ENCODE results near the gene ZDHHC18. TPM values are rescaled to one million over a fixed set of nuclear protein-coding genes. Genes with fewer than 3 reads are reported as not detected.
"Not testable (repeated sequence)": the region's sequence is repeated elsewhere in the genome, so short reads cannot be mapped to it uniquely, and the experiment has no call there.

The ZDHHC18 gene
- total RNA-seq, 2 experiments from 2014 or later = 52.9 TPM

DNA sequence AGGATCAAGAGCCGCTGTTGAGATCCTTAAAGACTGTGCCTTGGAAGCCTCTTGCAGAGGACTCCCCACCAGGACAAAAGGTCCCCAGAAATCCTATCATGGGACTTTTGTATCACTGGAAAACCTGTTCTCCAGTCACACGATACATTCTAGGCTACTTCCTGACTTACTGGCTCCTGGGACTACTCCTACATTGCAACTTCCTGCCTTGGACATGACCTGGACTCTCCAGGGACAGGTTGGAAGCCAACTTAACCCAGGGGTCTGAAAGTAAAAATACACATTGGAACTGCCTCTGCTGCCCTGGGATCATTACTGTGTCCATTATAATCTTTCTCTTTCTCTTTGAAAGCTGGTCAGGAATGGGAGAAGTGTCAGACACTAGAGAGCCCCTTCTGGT, 28.9 kb upstream of the ZDHHC18 start:
- ATAC-seq (ENCODE audit: low read depth) = no peak
- Mint-ChIP-seq H3K9me3 (peaks cover 2% of the 10 kb centered on the region), H3K36me3 (peaks cover 42% of the 10 kb centered on the region), H3K4me3 (no peak overlapping the region), H3K27ac (peak overlapping the region; percentile 81), H3K27me3 (no peaks in the 10 kb centered on the region), H3K4me1 (peaks cover 47% of the 10 kb centered on the region)
- DNase-seq = no peak
- POLR2A ChIA-PET = interaction anchor here (2.2 kb wide), 1 partner anchor 9 kb away, joined by 10 read pairs; the partner anchor contains the start of gene PIGV

DNA sequence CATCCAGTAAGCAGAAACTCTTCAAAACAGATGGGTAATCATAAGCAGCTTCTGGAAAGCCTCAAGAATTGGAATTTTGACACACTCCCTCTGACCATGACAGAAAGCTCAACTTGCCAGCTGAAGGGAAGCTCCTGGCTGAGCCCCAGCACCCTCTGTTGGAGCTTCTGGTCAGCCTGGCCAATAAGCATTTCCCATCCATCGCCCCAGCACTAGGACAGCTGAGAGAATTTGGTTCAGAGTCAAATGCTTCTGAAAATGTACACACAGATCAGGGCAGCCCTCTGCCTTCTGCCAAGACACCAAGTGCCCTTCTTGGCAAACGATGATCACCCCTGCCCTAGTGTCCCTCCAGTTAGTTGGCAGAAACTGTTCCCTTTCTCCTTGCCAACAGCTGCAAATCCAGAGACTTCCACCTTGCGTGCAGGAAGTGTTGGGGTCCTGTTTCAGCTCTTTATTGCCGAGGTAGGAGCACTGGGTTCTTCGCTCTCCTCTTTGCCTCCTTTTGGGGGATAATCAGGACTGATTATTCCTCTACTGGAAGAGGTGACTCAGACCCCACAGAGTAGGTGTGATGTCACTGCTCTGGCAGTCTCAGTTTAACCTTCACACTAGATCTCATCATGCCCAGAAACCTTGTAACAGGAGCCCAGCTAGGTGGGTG, 26.9 kb upstream of the ZDHHC18 start:
- Mint-ChIP-seq H3K27me3 (no peaks in the 10 kb centered on the region), H3K9me3 (peaks cover 2% of the 10 kb centered on the region), H3K27ac (peak overlapping the region; percentile 93), H3K36me3 (peaks cover 25% of the 10 kb centered on the region), H3K4me1 (peaks cover 41% of the 10 kb centered on the region), H3K4me3 (peak overlapping the region; percentile 67)
- no peak for DNase-seq
- POLR2A ChIA-PET = interaction anchor here (1.0 to 3.8 kb wide), 12 partner anchors 10 to 122 kb away, joined by 3 to 75 read pairs (median 8); partner anchors contain the start of genes NUDC and PIGV
- ATAC-seq (ENCODE audit: low read depth) = peak; percentile 70

DNA sequence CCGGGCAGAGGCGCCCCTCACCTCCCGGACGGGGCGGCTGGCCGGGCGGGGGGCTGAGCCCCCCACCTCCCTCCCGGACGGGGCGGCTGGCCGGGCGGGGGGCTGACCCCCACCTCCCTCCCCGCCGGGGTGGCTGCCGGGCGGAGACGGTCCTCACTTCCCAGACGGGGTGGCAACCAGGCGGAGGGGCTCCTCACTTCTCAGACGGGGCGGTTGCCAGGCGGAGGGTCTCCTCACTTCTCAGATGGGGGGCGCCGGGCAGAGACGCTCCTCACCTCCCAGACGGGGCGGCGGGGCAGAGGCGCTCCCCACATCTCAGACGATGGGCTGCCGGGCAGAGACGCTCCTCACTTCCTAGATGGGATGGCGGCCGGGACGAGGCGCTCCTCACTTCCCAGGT, 22.6 kb upstream of the ZDHHC18 start:
- H3K4me3 Mint-ChIP-seq; POLR2A ChIA-PET; H3K36me3 Mint-ChIP-seq; H3K27ac Mint-ChIP-seq; ATAC-seq (ENCODE audit: low read depth); H3K9me3 Mint-ChIP-seq; H3K27me3 Mint-ChIP-seq; DNase-seq: not testable (repeated sequence)
- H3K4me1 Mint-ChIP-seq = peaks cover 39% of the 10 kb centered on the region

- DNase-seq = peak; percentile 51
- H3K27ac Mint-ChIP-seq = peak overlapping the region; percentile 64
- not testable (repeated sequence) for H3K36me3 Mint-ChIP-seq, H3K9me3 Mint-ChIP-seq, H3K27me3 Mint-ChIP-seq
- ATAC-seq (ENCODE audit: low read depth) = peak; percentile 81
- H3K4me1 Mint-ChIP-seq = peaks cover 22% of the 10 kb centered on the region
- POLR2A ChIA-PET = interaction anchor here (0.6 to 1.7 kb wide), 7 partner anchors 9 to 234 kb away, joined by 3 to 11 read pairs (median 4); no protein-coding TSS in a partner anchor
- H3K4me3 Mint-ChIP-seq = peak overlapping the region; percentile 59
These were observed 16.4 kb upstream of the ZDHHC18 start for GRCh38 chr1:26810105-26810504.

DNA sequence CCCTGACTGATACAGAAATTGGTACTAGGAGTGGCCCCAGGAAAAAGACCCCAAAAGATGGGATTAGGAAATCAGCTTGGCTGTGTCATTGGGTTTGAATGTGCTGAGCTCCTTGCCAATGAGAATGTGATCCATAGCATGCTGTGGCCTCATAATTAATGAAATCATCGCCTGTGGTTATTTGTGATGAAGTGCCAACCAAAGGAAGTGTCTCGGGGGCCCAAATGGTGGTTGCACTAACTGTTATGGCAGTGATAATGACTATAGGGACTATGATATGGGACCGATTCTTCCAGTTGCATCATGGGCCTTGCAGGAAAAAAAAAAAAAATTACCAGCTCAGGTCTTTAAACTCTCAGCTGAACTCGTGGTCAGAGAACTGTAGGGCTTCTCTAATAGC, 15.4 kb upstream of the ZDHHC18 start:
- Mint-ChIP-seq H3K4me1 (peaks cover 19% of the 10 kb centered on the region), H3K36me3 (no peaks in the 10 kb centered on the region), H3K27ac (no peak overlapping the region), H3K4me3 (no peak overlapping the region), H3K9me3 (no peaks in the 10 kb centered on the region), H3K27me3 (no peaks in the 10 kb centered on the region)
- DNase-seq (no peak), ATAC-seq (ENCODE audit: low read depth) (no peak)
- POLR2A ChIA-PET = interaction anchor here (0.8 to 1.7 kb wide), 7 partner anchors 9 to 23 kb away, joined by 3 to 11 read pairs (median 6); partner anchors contain the start of gene PIGV

GRCh38 chr1:26811708-26812107, 14.8 kb upstream of the ZDHHC18 start:
- no peak for ATAC-seq (ENCODE audit: low read depth)
- no peaks in the 10 kb centered on the region for H3K9me3 Mint-ChIP-seq
- DNase-seq = no peak
- no peaks in the 10 kb centered on the region for H3K27me3 Mint-ChIP-seq
- no peak overlapping the region for H3K27ac Mint-ChIP-seq
- H3K4me1 Mint-ChIP-seq = peaks cover 18% of the 10 kb centered on the region
- POLR2A ChIA-PET = interaction anchor here (1.3 kb wide), 1 partner anchor 9 kb away, joined by 3 read pairs; no protein-coding TSS in a partner anchor
- H3K4me3 Mint-ChIP-seq = no peak overlapping the region
- no peaks in the 10 kb centered on the region for H3K36me3 Mint-ChIP-seq

DNA sequence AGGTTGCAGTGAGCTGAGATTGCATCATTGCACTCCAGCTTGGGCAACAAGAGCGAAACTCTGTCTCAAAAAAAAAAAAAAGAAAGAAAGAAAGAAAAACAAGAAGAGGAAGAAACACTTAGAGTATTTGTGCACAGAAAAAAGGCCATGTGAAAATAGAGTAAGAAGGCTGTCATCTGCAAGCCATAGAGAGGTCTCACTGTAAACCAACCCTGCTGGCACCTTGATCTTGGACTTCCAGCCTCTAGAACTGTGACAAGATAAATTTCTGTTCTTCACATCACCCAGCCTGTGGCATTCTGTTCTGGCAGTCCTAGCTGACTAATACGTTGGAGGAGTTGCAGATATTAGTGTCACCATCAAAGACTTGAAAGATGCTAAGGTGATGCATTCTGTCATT, 12.1 kb upstream of the ZDHHC18 start:
- Mint-ChIP-seq H3K27ac (no peak overlapping the region), H3K36me3 (no peaks in the 10 kb centered on the region), H3K4me1 (peaks cover 15% of the 10 kb centered on the region), H3K9me3 (no peaks in the 10 kb centered on the region), H3K27me3 (no peaks in the 10 kb centered on the region), H3K4me3 (no peak overlapping the region)
- no peak for DNase-seq
- no peak for ATAC-seq (ENCODE audit: low read depth)
- POLR2A ChIA-PET = interaction anchor here (0.6 to 1.3 kb wide), 2 partner anchors 14 kb away, joined by 3 to 4 read pairs; no protein-coding TSS in a partner anchor

DNA sequence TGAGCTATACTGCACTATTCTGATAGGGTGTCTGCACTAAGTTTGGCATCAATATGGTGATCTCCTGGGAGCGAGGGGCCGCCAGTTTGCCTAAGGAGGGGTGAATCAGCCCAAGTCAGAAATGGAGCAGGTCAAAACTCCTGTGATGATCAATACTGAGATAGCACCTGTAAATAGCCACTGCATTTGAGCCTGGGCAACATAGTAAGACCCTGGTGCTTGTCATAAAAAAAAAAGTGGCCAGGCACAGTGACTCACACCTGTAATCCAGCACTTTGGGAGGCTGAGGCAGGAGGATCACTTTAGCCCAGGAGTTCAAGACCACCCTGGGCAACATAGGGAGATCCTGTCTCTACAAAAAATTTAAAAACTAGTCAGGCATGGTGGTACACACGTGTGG, 11.6 kb upstream of the ZDHHC18 start:
- no peaks in the 10 kb centered on the region for H3K36me3 Mint-ChIP-seq
- ATAC-seq (ENCODE audit: low read depth) = no peak
- peaks cover 15% of the 10 kb centered on the region for H3K4me1 Mint-ChIP-seq
- no peaks in the 10 kb centered on the region for H3K27me3 Mint-ChIP-seq
- DNase-seq = no peak
- POLR2A ChIA-PET = interaction anchor here (0.7 to 1.3 kb wide), 2 partner anchors 14 kb away, joined by 4 read pairs; no protein-coding TSS in a partner anchor
- no peak overlapping the region for H3K4me3 Mint-ChIP-seq
- no peaks in the 10 kb centered on the region for H3K9me3 Mint-ChIP-seq
- no peak overlapping the region for H3K27ac Mint-ChIP-seq

DNA sequence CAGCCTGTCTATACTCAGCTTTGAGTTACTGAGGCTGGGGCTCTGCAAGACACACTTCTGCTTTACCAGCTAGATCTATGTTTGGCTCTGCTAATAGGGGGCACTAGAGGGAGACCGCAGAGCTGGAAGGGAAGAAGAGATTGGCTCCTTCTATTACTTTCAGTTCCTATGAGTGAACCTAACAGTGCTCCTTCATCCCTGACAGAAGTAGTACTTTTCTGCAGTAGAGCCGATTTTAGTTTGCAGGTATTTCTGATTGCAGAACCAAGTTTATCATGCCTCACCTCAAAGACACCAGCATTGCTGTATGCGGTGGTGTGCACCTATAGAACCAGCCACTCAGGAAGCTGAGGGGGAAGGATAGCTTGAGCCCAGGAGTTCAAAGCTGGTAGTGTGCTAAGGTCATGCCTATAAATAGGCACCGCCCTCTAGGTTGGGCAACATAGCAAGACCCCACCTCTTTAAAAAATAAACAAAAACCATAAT, 5.7 kb upstream of the ZDHHC18 start:
- DNase-seq = no peak
- Mint-ChIP-seq H3K27me3 (no peaks in the 10 kb centered on the region), H3K9me3 (no peaks in the 10 kb centered on the region), H3K36me3 (no peaks in the 10 kb centered on the region), H3K4me3 (peak overlapping the region; percentile 79), H3K4me1 (peaks cover 19% of the 10 kb centered on the region), H3K27ac (peak overlapping the region; percentile 72)
- POLR2A ChIA-PET = interaction anchor here (0.7 to 3.8 kb wide), 9 partner anchors 9 to 129 kb away, joined by 3 to 28 read pairs (median 5); partner anchors contain the start of genes GPN2 and PIGV
- peak; percentile 97 for ATAC-seq (ENCODE audit: low read depth)

- no peak for ATAC-seq (ENCODE audit: low read depth)
- POLR2A ChIA-PET = interaction anchor here (0.7 to 3.8 kb wide), 2 partner anchors 10 to 22 kb away, joined by 4 to 28 read pairs; no protein-coding TSS in a partner anchor
- Mint-ChIP-seq H3K36me3 (peaks cover 6% of the 10 kb centered on the region), H3K27me3 (no peaks in the 10 kb centered on the region), H3K4me3 (no peak overlapping the region), H3K4me1 (peaks cover 30% of the 10 kb centered on the region), H3K27ac (no peak overlapping the region), H3K9me3 (no peaks in the 10 kb centered on the region)
- DNase-seq = no peak
These were observed 3.6 kb upstream of the ZDHHC18 start for GRCh38 chr1:26822737-26823395.

GRCh38 chr1:26824731-26825130, 1.8 kb upstream of the ZDHHC18 start:
- ATAC-seq (ENCODE audit: low read depth) (no peak), DNase-seq (no peak)
- Mint-ChIP-seq H3K27ac (peak overlapping the region; percentile 4), H3K4me1 (peaks cover 47% of the 10 kb centered on the region), H3K36me3 (peaks cover 12% of the 10 kb centered on the region), H3K9me3 (no peaks in the 10 kb centered on the region), H3K4me3 (no peak overlapping the region), H3K27me3 (no peaks in the 10 kb centered on the region)
- POLR2A ChIA-PET = no interaction called here

DNA sequence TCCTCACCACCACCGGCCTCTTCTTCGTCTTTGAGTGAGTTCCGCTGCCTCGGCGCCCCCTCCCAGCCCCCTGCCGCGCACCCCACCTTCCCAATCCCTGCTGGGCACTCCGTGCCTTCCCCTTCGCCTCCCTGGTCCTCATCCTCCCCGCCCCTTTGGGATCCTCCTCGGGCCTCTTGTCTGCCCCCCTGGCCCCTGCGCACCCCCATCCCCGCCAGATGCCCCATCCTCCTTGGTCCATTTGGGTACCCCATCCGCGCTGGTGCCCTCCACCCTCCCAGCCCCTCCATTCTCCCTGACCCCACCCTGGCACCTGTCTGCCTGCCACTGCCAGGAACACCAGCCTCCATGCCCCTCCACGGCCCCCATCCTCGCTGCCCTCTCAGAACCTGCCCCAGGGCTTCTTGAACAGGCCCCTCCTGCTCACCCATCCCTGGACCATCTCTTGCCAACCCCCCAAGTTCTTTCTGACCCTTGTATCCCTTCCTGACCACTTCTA, 667 bp downstream of the ZDHHC18 start:
- H3K9me3 Mint-ChIP-seq = no peaks in the 10 kb centered on the region
- ATAC-seq (ENCODE audit: low read depth) = no peak
- DNase-seq = no peak
- POLR2A ChIA-PET = no interaction called here
- peak overlapping the region; percentile 93 for H3K27ac Mint-ChIP-seq
- H3K4me1 Mint-ChIP-seq = peaks cover 54% of the 10 kb centered on the region
- peaks cover 23% of the 10 kb centered on the region for H3K36me3 Mint-ChIP-seq
- H3K27me3 Mint-ChIP-seq = no peaks in the 10 kb centered on the region
- peak overlapping the region; percentile 98 for H3K4me3 Mint-ChIP-seq

DNA sequence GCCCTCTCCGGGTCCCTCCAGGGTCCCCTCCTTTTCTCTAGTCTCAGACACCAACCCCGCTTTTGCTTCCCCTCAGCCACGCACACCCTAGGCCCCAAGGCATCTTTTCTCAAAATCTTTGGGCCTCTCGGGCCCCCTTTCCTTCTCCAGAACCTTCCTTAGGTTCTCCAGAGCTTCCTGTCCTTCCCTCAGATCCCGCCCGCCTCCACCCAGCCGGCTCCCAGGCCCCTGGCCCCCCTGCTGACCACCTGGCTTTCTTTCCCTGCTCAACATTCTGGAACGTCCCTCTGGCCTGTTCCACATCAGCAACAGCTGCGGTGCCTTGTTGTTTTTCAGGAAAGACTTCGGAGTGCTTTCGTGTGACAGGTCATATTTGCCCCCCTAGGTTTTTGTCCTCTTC, 1.2 kb downstream of the ZDHHC18 start:
- POLR2A ChIA-PET = interaction anchor here (0.9 to 1.3 kb wide), 2 partner anchors 32 to 38 kb away, joined by 3 to 5 read pairs; no protein-coding TSS in a partner anchor

More for the DNA sequence above, 1.2 kb downstream of the ZDHHC18 start:
- no peaks in the 10 kb centered on the region for H3K9me3 Mint-ChIP-seq
- H3K4me1 Mint-ChIP-seq = peaks cover 57% of the 10 kb centered on the region
- H3K36me3 Mint-ChIP-seq = peaks cover 29% of the 10 kb centered on the region
- ATAC-seq (ENCODE audit: low read depth) (no peak), DNase-seq (no peak)
- no peaks in the 10 kb centered on the region for H3K27me3 Mint-ChIP-seq
- peak overlapping the region; percentile 98 for H3K4me3 Mint-ChIP-seq
- H3K27ac Mint-ChIP-seq = peak overlapping the region; percentile 93
